ENCODE data around the gene CTSL.

The CTSL gene

DNA sequence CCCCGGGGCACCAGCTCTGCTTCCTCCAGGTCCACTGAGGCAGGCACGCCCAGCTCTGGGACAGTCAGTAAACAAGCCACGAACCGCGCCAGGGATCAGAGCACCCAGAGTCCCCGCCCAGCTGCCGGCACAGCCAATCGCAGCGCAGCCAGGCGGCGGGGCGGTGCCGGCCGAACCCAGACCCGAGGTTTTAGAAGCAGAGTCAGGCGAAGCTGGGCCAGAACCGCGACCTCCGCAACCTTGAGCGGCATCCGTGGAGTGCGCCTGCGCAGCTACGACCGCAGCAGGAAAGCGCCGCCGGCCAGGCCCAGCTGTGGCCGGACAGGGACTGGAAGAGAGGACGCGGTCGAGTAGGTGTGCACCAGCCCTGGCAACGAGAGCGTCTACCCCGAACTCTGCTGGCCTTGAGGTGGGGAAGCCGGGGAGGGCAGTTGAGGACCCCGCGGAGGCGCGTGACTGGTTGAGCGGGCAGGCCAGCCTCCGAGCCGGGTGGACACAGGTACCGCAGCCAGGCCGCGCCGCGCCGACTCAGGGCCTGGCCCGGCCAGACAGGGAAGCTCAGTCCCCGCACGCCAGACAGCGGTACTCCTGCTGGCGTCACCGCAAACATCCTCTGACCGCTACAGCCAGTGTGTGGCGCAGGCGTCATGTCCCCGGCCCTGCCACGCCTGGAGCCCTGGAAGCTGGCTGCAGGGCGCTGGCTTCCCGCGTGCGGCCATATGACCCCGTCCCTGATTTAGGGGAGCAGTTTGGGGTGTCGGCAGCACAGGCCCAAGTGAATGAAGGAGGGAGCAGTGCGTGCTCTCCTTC lies at the start of gene CTSL:
Gene CTSL, plus strand, starts transcription at position 220 of the 810 bp plus-strand sequence. CDS start 1,485 bp downstream, outside the sequence.
- DNase-seq (ENCODE audit: low read depth) = peak; percentile 34

DNA sequence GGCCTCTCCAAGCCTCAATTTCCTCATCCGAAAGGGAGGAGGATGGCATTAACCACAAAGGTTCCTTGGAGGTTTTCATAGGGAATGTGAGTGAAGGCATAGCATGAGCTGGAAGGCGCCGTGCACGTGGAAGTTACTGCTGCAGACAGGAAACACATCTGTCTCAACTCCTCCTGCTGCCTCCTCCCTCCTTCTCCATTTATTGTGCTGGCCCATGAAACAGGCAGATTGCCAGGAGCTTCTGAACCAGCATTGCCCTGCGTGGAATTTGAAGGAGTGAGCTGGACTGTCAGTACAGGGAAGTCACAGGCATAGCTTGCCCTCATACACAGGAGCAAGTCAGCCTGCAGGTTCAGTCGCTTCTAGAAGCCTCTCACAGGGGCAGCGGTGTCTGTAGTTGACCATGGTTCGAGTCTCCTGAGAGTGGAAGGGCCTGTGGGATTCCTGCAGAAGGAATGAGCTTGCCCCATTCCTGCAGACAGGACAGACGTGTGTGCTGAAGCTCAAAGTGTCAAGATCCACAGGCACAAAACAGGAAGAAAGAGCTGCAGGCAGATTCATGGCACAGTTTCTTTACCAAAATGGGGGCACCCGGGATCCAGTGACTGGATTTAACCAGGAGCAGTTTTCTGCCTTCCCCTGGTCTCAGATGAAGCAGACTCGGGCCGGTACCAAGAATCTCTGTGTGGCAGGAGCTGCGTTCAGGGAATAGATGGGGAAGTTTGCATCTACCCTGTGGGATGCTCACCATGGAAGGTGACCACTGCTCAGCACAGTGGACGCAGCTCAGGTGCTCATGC lies 48.7 kb upstream of the CTSL start:
- DNase-seq (ENCODE audit: low read depth) = no peak

DNA sequence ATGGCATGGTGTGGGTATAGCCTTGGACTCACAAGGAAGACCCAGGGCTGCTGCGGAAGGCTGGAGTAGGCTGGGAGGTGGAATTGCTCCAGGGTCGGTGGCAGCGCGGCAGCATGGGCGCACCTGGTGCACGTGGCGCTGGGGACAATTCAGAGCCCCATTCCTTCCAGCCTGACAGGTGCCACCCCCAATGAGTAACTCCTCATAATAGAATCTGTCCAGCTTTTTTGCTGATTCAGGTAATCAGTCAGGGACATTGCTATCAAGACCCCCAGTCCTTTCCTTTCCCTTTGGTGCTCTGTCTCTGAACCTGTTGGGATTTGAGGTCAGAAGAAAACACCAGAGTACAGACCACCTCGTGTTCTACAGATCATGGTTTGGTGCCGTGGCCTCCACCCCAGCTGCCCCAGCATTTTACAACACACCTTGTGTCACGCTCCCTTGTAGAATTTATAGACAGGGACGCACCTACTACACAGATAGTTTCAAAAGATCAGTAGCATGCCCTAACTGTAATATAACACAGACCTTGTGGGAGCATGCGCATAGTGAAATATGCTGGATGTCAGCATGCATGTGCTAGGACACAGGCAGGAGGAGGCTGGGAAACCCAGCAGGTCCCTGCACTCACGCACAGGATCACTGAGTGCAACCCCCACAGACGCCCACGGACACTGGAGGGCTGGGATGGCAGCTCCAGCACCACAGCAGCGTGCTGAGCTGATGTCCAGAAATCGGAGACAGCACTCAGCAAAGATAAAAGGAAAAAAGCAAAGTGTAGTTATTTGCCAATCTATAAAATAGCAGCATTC lies 47.9 kb upstream of the CTSL start:
- no peak for DNase-seq (ENCODE audit: low read depth)

DNA sequence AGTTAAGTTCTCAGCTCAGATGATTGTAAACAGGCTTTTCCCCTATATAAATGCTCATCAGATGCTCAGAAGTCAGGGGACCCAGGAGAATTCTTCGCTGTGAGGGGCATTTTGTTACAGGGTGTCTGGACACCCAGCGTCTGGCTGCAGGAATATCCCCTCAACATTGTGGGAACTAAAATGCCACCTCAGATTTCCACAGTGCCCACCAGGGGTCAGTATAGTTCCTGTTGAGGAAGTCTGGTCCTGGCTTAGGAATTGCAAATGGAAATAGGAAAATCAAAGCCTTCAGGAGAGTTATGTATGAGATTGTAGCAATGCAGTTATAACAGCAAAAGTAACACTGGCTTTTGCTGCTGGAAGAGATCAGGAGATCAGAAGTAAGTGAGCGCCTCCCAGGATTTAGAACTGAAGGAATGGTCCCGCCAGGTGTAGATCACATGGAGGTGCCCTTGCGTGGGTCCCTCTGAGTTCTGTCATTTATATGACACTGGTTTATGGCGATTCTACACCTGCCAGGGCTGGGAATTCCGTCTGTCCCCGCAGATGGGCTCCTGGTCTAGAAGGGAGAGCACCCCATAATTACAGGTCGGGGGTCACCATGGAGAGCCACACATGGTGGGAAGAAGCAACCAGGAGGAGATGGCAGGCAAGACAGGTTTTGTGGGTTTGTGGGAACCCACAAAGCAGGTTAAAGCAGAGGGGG lies 47.1 kb upstream of the CTSL start:
- DNase-seq (ENCODE audit: low read depth) = no peak

- DNase-seq (ENCODE audit: low read depth) = no peak
Observed at GRCh38 chr9:87681271-87682061, 44.5 kb upstream of the CTSL start.

- no peak for DNase-seq (ENCODE audit: low read depth)
Observed at GRCh38 chr9:87682085-87682484, 43.8 kb upstream of the CTSL start.

DNA sequence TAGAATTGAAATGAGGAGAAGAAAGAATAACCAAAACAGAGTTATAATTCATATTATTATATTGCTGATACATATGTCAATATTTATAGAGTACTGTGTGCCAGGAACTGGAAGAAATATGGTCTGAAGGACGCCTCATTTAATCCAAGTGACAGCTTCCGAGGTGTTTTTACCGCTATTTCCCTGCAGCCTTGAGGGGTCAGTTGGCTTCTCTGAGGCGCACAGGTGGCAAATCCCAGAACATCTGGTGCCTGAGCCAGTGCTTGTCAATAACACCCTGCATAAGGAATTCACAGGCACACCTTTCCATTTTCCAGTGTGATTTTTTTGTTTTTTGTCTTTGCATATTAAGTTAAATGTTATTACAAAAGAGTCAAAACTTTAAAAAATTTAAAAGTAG lies 43.3 kb upstream of the CTSL start:
- no peak for DNase-seq (ENCODE audit: low read depth)

DNA sequence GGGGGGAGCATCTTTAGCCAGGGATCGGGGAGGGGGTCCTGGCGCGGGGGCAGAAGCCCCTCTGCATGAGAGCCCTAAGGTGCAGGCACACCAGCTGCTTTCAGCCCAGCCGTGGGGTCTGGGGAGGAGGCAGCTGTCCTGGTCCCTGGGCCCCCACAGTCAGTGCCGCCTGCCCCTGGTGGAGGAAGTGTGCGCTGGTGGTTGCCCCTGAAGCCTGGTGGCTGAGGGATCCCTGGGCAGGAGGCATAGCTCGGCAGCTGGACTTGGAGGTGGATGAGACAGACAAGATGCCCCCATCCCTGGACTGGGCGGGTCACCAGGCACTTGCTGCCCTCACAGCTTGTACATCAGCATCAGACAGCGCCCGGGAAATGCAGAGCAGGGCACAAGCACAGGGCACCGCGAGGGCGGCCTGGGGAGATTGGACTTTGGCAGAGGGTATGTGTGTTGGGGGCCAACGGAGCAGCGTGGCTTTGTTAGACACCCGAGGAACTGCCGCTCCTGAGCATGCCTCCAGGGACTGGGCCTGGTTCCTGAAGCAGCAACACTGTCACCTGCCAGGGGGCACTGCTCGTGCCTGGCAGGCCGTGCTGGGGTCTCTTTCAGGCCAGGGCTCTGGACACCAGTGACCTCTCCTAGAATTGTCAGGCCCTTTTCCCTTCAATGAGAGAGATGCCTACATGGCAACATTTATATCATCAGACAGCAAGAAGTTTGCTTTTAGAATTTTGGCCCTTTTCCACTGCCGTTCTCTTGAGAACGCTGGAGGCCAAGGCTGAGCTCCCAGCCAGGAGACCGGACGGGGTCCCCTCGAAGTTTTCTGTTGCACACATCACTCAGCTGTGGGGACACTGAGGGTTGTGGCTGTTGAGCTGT lies 41.9 kb upstream of the CTSL start:
- no peak for DNase-seq (ENCODE audit: low read depth)

DNA sequence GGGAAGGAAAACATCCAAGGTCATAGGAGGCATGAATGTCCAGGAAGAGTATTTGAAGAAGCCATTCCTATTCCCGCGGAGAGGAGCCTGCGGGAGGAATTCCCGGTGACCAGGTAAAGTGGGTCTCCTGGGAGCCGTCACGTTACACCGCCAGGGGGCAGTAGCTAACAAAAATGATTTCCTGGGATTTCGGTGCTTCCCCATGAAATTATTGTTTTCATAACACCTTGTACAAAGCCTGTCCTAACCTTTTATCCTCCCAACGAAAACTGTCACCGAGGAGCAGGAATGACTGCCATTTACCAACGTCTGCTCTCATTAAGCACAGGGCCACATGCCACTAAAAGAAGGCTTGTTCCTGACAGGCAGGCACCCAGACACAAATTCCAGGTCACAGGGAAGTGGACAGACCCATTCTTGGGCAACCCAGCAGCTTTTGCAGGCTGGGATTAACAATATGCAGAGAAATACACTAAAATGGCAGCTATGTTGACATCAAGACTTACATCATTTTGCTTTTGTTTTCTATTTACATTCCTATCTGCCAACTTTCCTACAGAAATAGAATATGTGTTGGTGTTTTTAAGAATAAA lies 41.2 kb upstream of the CTSL start:
- DNase-seq (ENCODE audit: low read depth) = no peak

DNA sequence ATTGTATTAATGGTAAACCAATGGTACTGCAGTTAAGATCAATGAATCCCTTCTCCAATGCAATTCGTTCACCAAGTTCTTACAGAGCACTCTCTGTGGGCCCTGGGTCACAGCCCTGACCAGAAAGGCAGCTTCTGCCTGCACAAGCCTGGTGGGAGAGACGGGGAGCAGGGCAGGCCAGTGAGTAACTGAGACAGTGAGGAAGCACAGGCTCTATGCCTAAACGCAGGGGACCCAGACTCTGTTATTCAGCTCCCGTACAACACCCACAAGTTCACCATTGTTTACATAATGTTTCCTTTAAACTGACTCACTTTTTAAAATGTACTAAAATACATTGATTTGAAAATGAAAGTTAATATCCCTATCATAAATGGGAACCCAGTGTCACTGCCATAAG lies 40.5 kb upstream of the CTSL start:
- DNase-seq (ENCODE audit: low read depth) = no peak

DNA sequence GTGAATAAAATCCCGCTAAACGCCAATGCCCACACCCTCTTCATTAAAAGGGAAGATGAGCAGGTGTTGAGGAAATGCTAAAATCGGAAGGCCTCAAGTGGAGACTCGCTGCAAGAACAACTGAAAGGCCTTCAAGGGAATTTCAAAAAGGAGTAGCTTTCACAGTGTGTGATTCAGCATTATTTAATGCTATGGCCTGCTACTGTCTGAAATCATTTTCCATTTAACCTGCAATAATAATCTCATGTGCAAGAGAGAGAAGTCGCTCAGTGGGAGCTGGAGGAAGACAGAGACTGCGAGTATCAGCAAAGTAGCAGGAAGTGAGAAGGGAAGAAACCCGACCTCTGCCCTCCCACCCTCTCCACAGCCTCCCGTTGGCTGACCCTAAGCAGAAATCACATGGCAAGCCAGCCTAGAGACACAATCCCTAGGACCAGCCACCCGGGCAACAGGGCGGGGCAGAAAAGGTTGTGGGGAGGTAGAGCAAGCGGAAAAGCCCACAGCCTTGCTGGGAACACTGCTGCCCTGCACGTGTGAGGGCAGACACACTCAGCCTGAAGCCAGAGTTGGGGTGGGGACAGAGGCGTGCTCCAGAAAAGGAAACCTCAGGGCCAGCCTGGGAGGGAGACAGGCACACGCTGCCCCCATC lies 39.9 kb upstream of the CTSL start:
- no peak for DNase-seq (ENCODE audit: low read depth)

DNA sequence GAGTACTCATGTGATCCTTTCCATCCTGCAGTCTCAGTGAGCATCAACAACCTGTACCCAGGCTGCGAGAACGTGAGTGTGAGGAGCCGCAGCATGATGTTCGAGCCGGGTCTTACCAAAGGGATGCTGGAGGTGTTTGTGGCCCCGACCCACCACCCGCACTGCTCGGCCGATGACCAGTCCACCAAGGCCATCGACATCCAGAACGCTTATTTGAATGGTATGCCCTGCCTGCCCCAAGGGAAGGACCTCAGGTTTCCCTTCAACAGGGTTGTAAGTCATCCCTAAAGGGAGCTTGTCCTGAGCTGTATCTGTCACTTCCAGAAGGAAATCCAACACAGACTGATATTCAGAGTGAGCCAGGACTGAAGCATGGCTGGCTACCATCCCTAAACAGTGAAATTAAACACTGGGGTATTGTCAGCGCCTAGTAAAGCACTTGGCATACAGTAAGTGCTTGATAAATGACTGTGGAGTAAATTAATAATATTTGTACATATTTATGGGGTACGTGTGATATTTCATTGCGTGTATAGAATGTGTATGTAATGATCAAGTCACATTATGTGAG lies 39.3 kb upstream of the CTSL start:
- DNase-seq (ENCODE audit: low read depth) = no peak

DNA sequence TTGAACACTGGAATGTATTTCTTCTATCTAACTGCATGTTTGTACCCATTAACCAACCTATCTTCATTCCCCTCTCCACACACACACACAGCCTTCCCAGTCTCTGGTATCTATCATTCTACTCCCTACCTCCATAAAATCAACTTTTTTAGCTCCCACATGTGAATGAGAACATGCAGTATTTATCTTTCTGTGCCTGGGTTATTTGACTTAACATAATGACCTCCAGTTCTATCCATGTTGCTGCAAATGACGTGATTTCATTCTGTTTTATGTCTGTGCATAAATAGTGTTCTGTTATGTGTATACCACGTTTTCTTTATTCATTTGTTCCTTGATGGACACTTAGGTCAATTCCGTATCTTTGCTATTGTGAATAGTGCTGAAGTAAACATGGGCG lies 38.7 kb upstream of the CTSL start:
- DNase-seq (ENCODE audit: low read depth) = no peak

DNA sequence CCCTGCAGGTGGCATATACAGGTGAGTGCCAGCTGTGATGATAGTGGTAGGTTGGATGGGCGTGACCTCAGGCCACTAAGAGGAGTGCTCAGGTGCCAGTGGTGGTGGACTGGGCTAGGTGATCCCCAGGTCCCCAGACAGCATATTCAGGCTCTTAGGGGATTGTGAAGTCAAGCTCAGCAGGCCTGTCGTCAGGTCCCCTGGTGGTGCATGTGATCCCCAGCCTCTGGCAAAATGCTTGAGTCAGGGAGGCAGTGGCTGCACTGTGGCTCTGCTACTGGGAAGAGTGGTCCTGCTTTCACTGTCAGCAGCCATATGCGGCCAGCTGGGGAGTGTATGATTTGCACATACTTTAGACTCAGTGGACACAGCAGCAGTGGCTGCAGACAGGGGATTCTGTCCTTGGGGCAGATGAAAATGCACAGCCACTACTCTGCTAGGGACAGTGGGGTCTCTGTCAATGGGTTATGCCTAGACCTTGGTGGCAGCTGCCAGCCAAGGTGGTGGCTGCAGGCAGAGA lies 31.6 kb upstream of the CTSL start:
- DNase-seq (ENCODE audit: low read depth) = no peak

- DNase-seq (ENCODE audit: low read depth) = no peak
Observed at GRCh38 chr9:87695523-87695922, 30.4 kb upstream of the CTSL start.

- DNase-seq (ENCODE audit: low read depth) = no peak
Observed at GRCh38 chr9:87696641-87697040, 29.3 kb upstream of the CTSL start.

DNA sequence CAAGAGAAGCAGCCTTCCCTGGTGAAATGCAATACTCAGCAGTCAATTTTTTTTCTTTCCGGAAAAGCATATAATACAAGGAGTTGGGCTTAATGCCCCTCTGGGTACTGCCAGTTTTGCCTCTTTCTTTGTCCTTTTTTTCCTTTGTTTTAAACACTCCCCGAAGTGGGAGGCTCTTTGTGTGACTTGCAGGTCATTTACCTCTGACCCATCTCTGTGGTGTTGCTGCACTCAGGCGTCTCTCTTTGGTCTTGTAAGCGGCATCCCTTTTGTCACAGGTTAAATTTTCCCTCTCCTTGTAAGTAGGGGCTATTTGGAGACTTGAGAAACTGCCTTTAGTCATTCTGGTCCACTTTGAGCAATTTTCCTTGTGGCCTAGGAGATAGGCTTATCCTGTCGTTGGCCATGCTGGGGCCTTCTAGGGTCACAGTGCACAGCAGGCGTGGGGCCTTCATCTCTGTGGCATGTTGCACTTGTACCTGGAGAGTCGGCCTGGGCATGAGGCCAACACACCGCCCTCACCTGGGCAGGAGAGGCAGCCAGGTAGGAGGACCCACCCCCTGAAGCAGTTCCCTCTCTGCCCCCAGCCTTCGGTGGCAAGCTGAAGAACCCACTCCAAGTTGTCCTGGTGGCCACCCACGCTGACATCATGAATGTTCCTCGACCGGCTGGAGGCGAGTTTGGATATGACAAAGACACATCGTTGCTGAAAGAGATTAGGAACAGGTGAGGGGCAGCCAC lies 27.7 kb upstream of the CTSL start:
- no peak for DNase-seq (ENCODE audit: low read depth)

DNA sequence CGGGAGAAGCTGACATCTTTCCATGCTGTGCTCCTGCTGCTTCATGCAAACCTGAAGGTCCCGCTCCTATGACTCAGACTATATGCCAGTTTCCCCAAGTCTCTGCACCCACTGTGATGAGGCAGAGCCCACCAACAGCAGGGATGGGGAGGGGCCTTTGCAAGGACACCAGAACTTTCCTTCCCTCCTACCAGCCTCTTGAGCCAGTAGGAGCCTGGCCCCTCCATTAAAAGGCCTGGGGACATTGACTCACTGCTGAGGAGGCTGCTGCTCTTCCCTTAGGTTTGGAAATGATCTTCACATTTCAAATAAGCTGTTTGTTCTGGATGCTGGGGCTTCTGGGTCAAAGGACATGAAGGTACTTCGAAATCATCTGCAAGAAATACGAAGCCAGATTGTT lies 26.1 kb upstream of the CTSL start:
- DNase-seq (ENCODE audit: low read depth) = no peak
